H1 (cell line): ENCODE data around the gene CDK5RAP3. TPM values are rescaled to one million over a fixed set of nuclear protein-coding genes. Genes with fewer than 3 reads are reported as not detected.

Experiments used
- CTCF ChIA-PET: fragments of 300-600 bp; sonication (Branson Sonifier 250); formaldehyde crosslinking; loops from one replicate; lab custom pipeline; 2021; ENCODE audit not compliant: partially characterized antibody; lab: Charles Lee
- POLR2A ChIA-PET: fragments of 300-600 bp; sonication (Branson Sonifier 250); formaldehyde crosslinking; loops from one replicate; lab custom pipeline; 2021; ENCODE audit warnings: inconsistent platforms; ENCODE audit not compliant: partially characterized antibody; lab: Charles Lee
- DNase-seq, 2 experiments: peaks; one replicate each; pipeline versions ENCODE4 v3.0.0 to v3.0.0-alpha.2; 2010 to 2022; ENCODE audit warnings: low spot score in 2 of 2, low read depth in 1 of 2, mixed read lengths in 1 of 2
- FAIRE-seq: peaks from 2 replicates; lab custom pipeline; 2011; peaks lifted over from hg19 to GRCh38; lab: Jason Lieb, UNC
- H2AFZ ChIP-seq: 2 replicates; pipeline ENCODE4 v1.8.1; 2012; ENCODE audit warnings: low read length, inconsistent platforms
- H2AK5ac ChIP-seq: 2 replicates; pipeline ENCODE4 v1.6.1; 2013; ENCODE audit warnings: low read depth, low read length
- H2BK120ac ChIP-seq: replicated peaks from 2 replicates; pipeline ENCODE3; 2013; ENCODE audit warnings: low read depth, low read length, inconsistent platforms
- H2BK12ac ChIP-seq: 2 replicates; pipeline ENCODE4 v1.6.1; 2013; ENCODE audit warnings: low read depth, low read length
- H2BK15ac ChIP-seq: 2 replicates; pipeline ENCODE4 v1.6.1; 2013; ENCODE audit warnings: low read length
- H2BK20ac ChIP-seq: 2 replicates; pipeline ENCODE4 v1.6.1; 2013; ENCODE audit warnings: low read length
- H2BK5ac ChIP-seq: 2 replicates; pipeline ENCODE4 v1.6.1; 2013; ENCODE audit warnings: low read depth, low read length
- H3K14ac ChIP-seq: 2 replicates; pipeline ENCODE4 v1.6.1; 2013; ENCODE audit warnings: inconsistent platforms; ENCODE audit not compliant: insufficient read length
- H3K18ac ChIP-seq: 2 replicates; pipeline ENCODE4 v1.6.1; 2013; ENCODE audit warnings: low read length; ENCODE audit errors: extremely low read depth
- H3K23ac ChIP-seq: 2 replicates; pipeline ENCODE4 v1.6.1; 2013; ENCODE audit warnings: inconsistent platforms; ENCODE audit not compliant: insufficient read length
- H3K23me2 ChIP-seq: 2 replicates; pipeline ENCODE4 v1.6.1; 2013; ENCODE audit warnings: low read depth, low read length
- H3K27ac ChIP-seq: 2 replicates; pipeline ENCODE4 v1.6.1; 2011; ENCODE audit warnings: low read depth, low read length, inconsistent platforms
- H3K27me3 ChIP-seq, 4 experiments: replicated peaks in 1 of 4; 1 replicate in 1 of 4; 2 replicates in 3 of 4; pipeline versions ENCODE4 v1.6.1 to v1.8.1; 2011 to 2013; ENCODE audit warnings: low read length in 3 of 4, mild to moderate bottlenecking in 3 of 4, inconsistent platforms in 2 of 4, mixed read lengths in 2 of 4, moderate library complexity in 1 of 4; ENCODE audit not compliant: control insufficient read depth in 3 of 4, insufficient read depth in 3 of 4; ENCODE audit errors: extremely low read depth in 1 of 4
- H3K36me3 ChIP-seq, 4 experiments: 2 replicates each; pipeline versions ENCODE4 v1.6.1 to v1.8.1; 2011 to 2013; ENCODE audit warnings: mild to moderate bottlenecking in 4 of 4, low read length in 3 of 4, moderate library complexity in 2 of 4, control low read depth in 1 of 4, inconsistent platforms in 1 of 4; ENCODE audit not compliant: insufficient read depth in 4 of 4, control insufficient read depth in 2 of 4
- H3K4ac ChIP-seq: replicated peaks from 2 replicates; pipeline ENCODE3; 2013; ENCODE audit warnings: low read length, low read depth, mixed read lengths, inconsistent platforms; ENCODE audit not compliant: insufficient read length
- H3K4me1 ChIP-seq, 4 experiments: replicated peaks in 1 of 4; 1 replicate in 1 of 4; 2 replicates in 3 of 4; pipeline versions ENCODE4 v1.6.1 to v1.8.1; 2011 to 2013; ENCODE audit warnings: low read length in 3 of 4, inconsistent platforms in 2 of 4, mixed read lengths in 1 of 4; ENCODE audit not compliant: insufficient read depth in 4 of 4, control insufficient read depth in 3 of 4
- H3K4me2 ChIP-seq, 2 experiments: 2 replicates each; pipeline versions ENCODE4 v1.6.1 to v1.8.1; 2011 to 2013; ENCODE audit warnings: low read depth in 2 of 2, low read length in 2 of 2, control low read depth in 1 of 2, inconsistent platforms in 1 of 2, mild to moderate bottlenecking in 1 of 2; ENCODE audit not compliant: insufficient read depth in 1 of 2
- H3K4me3 ChIP-seq, 4 experiments: fragments of 200-600, 300-600 bp in 1 of 4; sonication (generic), shearing (Covaris generic), sonication (Bioruptor Twin) in 1 of 4; 2 replicates each; pipeline versions ENCODE4 v1.5.1 to v1.8.1; 2011 to 2016; ENCODE audit warnings: low read length in 4 of 4, low read depth in 3 of 4, control low read depth in 2 of 4, inconsistent platforms in 2 of 4, mild to moderate bottlenecking in 2 of 4, mixed read lengths in 1 of 4, moderate library complexity in 1 of 4; ENCODE audit not compliant: insufficient read depth in 2 of 4; ENCODE audit errors: extremely low read depth in 1 of 4
- H3K56ac ChIP-seq: replicated peaks from 2 replicates; pipeline ENCODE3; 2013; ENCODE audit warnings: low read depth, mild to moderate bottlenecking, mixed read lengths, low read length, inconsistent platforms; ENCODE audit not compliant: insufficient read length
- H3K79me1 ChIP-seq: 2 replicates; pipeline ENCODE4 v1.6.1; 2013; ENCODE audit warnings: low read depth, low read length, control low read depth
- H3K79me2 ChIP-seq, 2 experiments: 2 replicates each; pipeline versions ENCODE4 v1.6.1 to v1.8.1; 2012 to 2013; ENCODE audit warnings: low read length in 2 of 2, mild to moderate bottlenecking in 2 of 2, inconsistent platforms in 1 of 2; ENCODE audit not compliant: insufficient read depth in 2 of 2, control insufficient read depth in 1 of 2
- H3K9ac ChIP-seq, 4 experiments: replicated peaks in 1 of 4; 1 replicate in 1 of 4; 2 replicates in 3 of 4; pipeline versions ENCODE4 v1.6.1 to v1.8.1; 2011 to 2013; ENCODE audit warnings: low read depth in 3 of 4, low read length in 3 of 4, control low read depth in 2 of 4, mild to moderate bottlenecking in 2 of 4, moderate library complexity in 2 of 4, inconsistent platforms in 1 of 4; ENCODE audit errors: extremely low read depth in 1 of 4
- H3K9me3 ChIP-seq, 2 experiments: 2 replicates each; pipeline versions ENCODE4 v1.6.1 to v1.8.1; 2012 to 2013; ENCODE audit warnings: mild to moderate bottlenecking in 2 of 2, moderate library complexity in 2 of 2, control low read depth in 1 of 2, inconsistent platforms in 1 of 2, low read depth in 1 of 2, low read length in 1 of 2, mixed read lengths in 1 of 2; ENCODE audit not compliant: insufficient read depth in 2 of 2
- H4K20me1 ChIP-seq, 2 experiments: replicated peaks in 1 of 2; 2 replicates each; pipeline versions ENCODE3 to v1.8.1; 2011 to 2013; ENCODE audit warnings: inconsistent platforms in 2 of 2, low read length in 2 of 2, mild to moderate bottlenecking in 1 of 2; ENCODE audit not compliant: insufficient read depth in 2 of 2, control insufficient read depth in 1 of 2
- H4K5ac ChIP-seq: 2 replicates; pipeline ENCODE4 v1.6.1; 2013; ENCODE audit warnings: low read length, low read depth, mixed read lengths, inconsistent platforms; ENCODE audit not compliant: insufficient read length
- H4K8ac ChIP-seq: 2 replicates; pipeline ENCODE4 v1.8.0; 2013; ENCODE audit warnings: mild to moderate bottlenecking, moderate library complexity, low read length, inconsistent platforms; ENCODE audit not compliant: insufficient read depth; ENCODE audit errors: extremely low read depth
- H4K91ac ChIP-seq: replicated peaks from 2 replicates; pipeline ENCODE3; 2013; ENCODE audit warnings: low read length, mixed read lengths, inconsistent platforms; ENCODE audit not compliant: insufficient read length
- TCF12 ChIP-seq: IDR thresholded peaks from 2 replicates; pipeline ENCODE4 v1.6.1; 2011; ENCODE audit warnings: low read depth, mild to moderate bottlenecking, low read length
- WGBS, 2 experiments: shearing (Covaris generic) in 1 of 2; methylation state at CpG; one replicate each; pipeline versions ENCODE4 v1.1.6 to v1.1.7; 2013 to 2015; ENCODE audit warnings: low lambda C conversion rate in 2 of 2, mixed read lengths in 2 of 2, inconsistent platforms in 1 of 2, low coverage in 1 of 2, missing lambda C conversion rate in 1 of 2; ENCODE audit not compliant: insufficient replicate concordance in 2 of 2, insufficient coverage in 1 of 2, insufficient read length in 1 of 2; ENCODE audit errors: extremely low coverage in 1 of 2, missing lambda C conversion rate in 1 of 2; 5-methylcytosine and 5-hydroxymethylcytosine counted together
- polyA plus RNA-seq, 7 experiments: library from polyadenylated mRNA; depleted of rRNA in 3 of 7; stranded (reverse) in 5 of 7; unstranded in 2 of 7; fragments of >200 nt in 5 of 7; fragments of 200-250 nt in 2 of 7; gene quantifications; 1 replicate in 5 of 7; 2 replicates in 1 of 7; 4 replicates in 1 of 7; pipeline versions ENCODE4 v1.2.1 to v1.2.3, GENCODE V29; 2011 to 2013; ENCODE audit warnings: missing spikeins in 2 of 7, mixed read lengths in 2 of 7
- total RNA-seq: library from RNA; stranded (reverse); fragmentation: NEBNext Ultra II Directional; extraction: Animal tissue kit (Norgen Biotek cat#: 25700); gene quantifications from 2 replicates; pipeline ENCODE4 v1.2.1, GENCODE V29; 2021

The CDK5RAP3 gene
- total and polyA plus RNA-seq, 2 of the 8 experiments (the other 6 are each of a cell fraction or from before 2014, with no cell fraction given) = 88.2 to 93.2 TPM

GRCh38 chr17:47982091-47982617 lies 11.2 kb downstream of the CDK5RAP3 start:
- no peak overlapping the region for H2BK20ac ChIP-seq
- H3K4me3 ChIP-seq = no peak overlapping the region
- no peak overlapping the region for H3K18ac ChIP-seq
- H2BK15ac ChIP-seq = no peak overlapping the region
- no peak overlapping the region for H3K14ac ChIP-seq
- H3K9ac ChIP-seq = no peak overlapping the region
- no peak overlapping the region for H2BK12ac ChIP-seq
- H4K5ac ChIP-seq = no peak overlapping the region
- CTCF ChIA-PET = interaction anchor here (1.2 to 40.5 kb wide), 7 partner anchors 9 to 137 kb away, joined by 3 to 1010 read pairs (median 7); partner anchors contain the start of genes CDK5RAP3, PNPO and PRR15L
- H3K23ac ChIP-seq = no peak overlapping the region
- H3K23me2 ChIP-seq = no peaks in the 10 kb centered on the region
- 96% methylated on average over 14 of the region's 14 CpGs; no CpG with 5 or more reads in 1 of the 2 experiments for WGBS, 2 experiments
- no peaks in the 10 kb centered on the region for H3K79me2 ChIP-seq
- H4K20me1 ChIP-seq = no peaks in the 10 kb centered on the region
- H3K4me1 ChIP-seq = peaks cover 0 to 7% (median 3%) of the 10 kb centered on the region in 4 experiments; a peak in 5 of 7 replicates
- no peak for DNase-seq
- FAIRE-seq = no peak
- H3K36me3 ChIP-seq = peaks cover 19 to 63% (median 41%) of the 10 kb centered on the region in 4 experiments; a peak in 7 of 8 replicates
- no peak overlapping the region for H3K56ac ChIP-seq
- no peaks in the 10 kb centered on the region for H3K27me3 ChIP-seq
- no peak overlapping the region for H2BK120ac ChIP-seq
- no peaks in the 10 kb centered on the region for H3K9me3 ChIP-seq
- no peak overlapping the region for H3K4me2 ChIP-seq
- H3K79me1 ChIP-seq = peaks cover 3% of the 10 kb centered on the region; the same call in 1 of the 2 replicates
- no peak overlapping the region for H2AK5ac ChIP-seq
- no peak overlapping the region for H4K91ac ChIP-seq
- no peak for TF ChIP-seq TCF12
- H3K27ac ChIP-seq = no peak overlapping the region
- H2AFZ ChIP-seq = no peak overlapping the region
- no peak overlapping the region for H3K4ac ChIP-seq
- H4K8ac ChIP-seq = no peak overlapping the region
- POLR2A ChIA-PET = interaction anchor here (1.2 to 3.6 kb wide), 5 partner anchors 11 to 36 kb away, joined by 4 to 17 read pairs (median 7); partner anchors contain the start of gene CDK5RAP3
- no peak overlapping the region for H2BK5ac ChIP-seq
